A673 (cell line): Measurements from ENCODE around the gene C13orf42. TPM values are rescaled to one million over a fixed set of nuclear protein-coding genes. Genes with fewer than 3 reads are reported as not detected.

Experiments
- BruUV-seq: library from RNA; stranded (reverse); fragments of 400-500 nt; replicated peaks from 2 replicates; lab custom pipeline; 2021; lab: Mats Ljungman, UMichigan
- CTCF ChIA-PET: fragments of 300-600 bp; sonication (Branson Sonifier 250); formaldehyde crosslinking; loops from one replicate; lab custom pipeline; 2022; ENCODE audit warnings: antibody characterized with exemption; lab: Charles Lee
- POLR2A ChIA-PET: fragments of 300-600 bp; sonication (Branson Sonifier 250); formaldehyde crosslinking; loops from one replicate; lab custom pipeline; 2022; ENCODE audit warnings: antibody characterized with exemption; ENCODE audit not compliant: low non-redundant PET; lab: Charles Lee
- DNase-seq: peaks from one replicate; pipeline ENCODE4 v3.0.0-alpha.2; 2015; ENCODE audit warnings: low spot score
- H3K27ac ChIP-seq: fragments of 200-600 bp; sonication (generic); 2 replicates; pipeline ENCODE4 v1.5.1; 2016; ENCODE audit warnings: mixed run types, low read depth, mild to moderate bottlenecking, mixed read lengths, antibody characterized with exemption, low read length; ENCODE audit not compliant: poor library complexity, severe bottlenecking
- H3K27me3 ChIP-seq: fragments of 200-600 bp; sonication (generic); replicated peaks from 2 replicates; pipeline ENCODE4 v1.6.1; 2017; ENCODE audit warnings: mixed run types, low read depth, mild to moderate bottlenecking, mixed read lengths, antibody characterized with exemption, low read length; ENCODE audit not compliant: insufficient read depth, poor library complexity
- H3K36me3 ChIP-seq: fragments of 200-600 bp; sonication (generic); 2 replicates; pipeline ENCODE4 v1.6.1; 2016; ENCODE audit warnings: mixed run types, mild to moderate bottlenecking, mixed read lengths, antibody characterized with exemption, low read length; ENCODE audit not compliant: insufficient read depth, poor library complexity, severe bottlenecking
- H3K4me1 ChIP-seq: fragments of 200-600 bp; sonication (generic); 2 replicates; pipeline ENCODE4 v1.6.1; 2017; ENCODE audit warnings: mixed run types, mild to moderate bottlenecking, mixed read lengths, antibody characterized with exemption, low read length; ENCODE audit not compliant: insufficient read depth, poor library complexity, severe bottlenecking
- H3K4me3 ChIP-seq: fragments of 200-600 bp; sonication (generic); 2 replicates; pipeline ENCODE4 v1.5.1; 2016; ENCODE audit warnings: low read depth, mixed run types, mild to moderate bottlenecking, mixed read lengths, low read length; ENCODE audit not compliant: poor library complexity, severe bottlenecking
- H3K9me3 ChIP-seq: fragments of 200-600 bp; sonication (generic); 2 replicates; pipeline ENCODE4 v1.6.1; 2016; ENCODE audit warnings: mixed run types, low read depth, mild to moderate bottlenecking, mixed read lengths, antibody characterized with exemption, low read length; ENCODE audit not compliant: poor library complexity, severe bottlenecking
- EZH2 ChIP-seq: fragments of 200-600 bp; sonication (generic); IDR thresholded peaks from 2 replicates; pipeline ENCODE4 v1.6.1; 2017; ENCODE audit warnings: borderline replicate concordance, low read depth, mild to moderate bottlenecking, mixed read lengths, antibody characterized with exemption, low read length; ENCODE audit not compliant: poor library complexity, severe bottlenecking
- intact Hi-C: fragments of 100-400 bp; cut with micrococcal nuclease; formaldehyde crosslinking; loops from one replicate; pipeline ENCODE4 v1.10.0; 2022; ENCODE audit not compliant: unreplicated experiment
- total RNA-seq: library from RNA; stranded (reverse); gene quantifications from 2 replicates; pipeline ENCODE4 v1.2.3, GENCODE V29; 2021
- TF ChIP-seq, protein P1 (sequence below): fragments of 300-800, 200-600 bp; sonication (generic); conservative IDR thresholded peaks from 2 replicates; pipeline ENCODE4 v1.5.1; 2017; ENCODE audit warnings: low read depth, mild to moderate bottlenecking, antibody characterized with exemption, low read length, moderate library complexity, mixed read lengths

Gene C13orf42
- total RNA-seq, 1 experiment from 2014 or later, result not detected

DNA sequence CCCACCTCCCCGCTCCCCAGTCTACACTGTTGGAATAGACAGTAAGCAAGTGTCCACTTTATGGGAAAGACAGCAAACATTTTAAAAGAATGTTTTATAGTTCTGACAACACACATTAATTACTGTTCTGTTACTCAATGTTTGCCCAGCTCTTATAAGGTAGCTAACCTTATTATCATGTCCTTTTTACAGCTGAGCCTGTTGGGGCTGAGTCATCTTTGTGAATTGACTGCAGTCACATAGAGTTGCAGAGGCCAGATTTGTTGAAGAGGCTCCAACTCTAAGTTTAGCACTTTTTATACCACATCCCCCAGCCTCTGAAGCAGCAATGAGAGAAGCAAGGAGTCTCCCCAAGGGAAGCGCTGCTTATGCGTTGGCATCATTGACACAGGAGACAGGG lies 76.2 kb downstream of the C13orf42 start:
- no peak for TF ChIP-seq EZH2
- TF ChIP-seq, protein P1, sequence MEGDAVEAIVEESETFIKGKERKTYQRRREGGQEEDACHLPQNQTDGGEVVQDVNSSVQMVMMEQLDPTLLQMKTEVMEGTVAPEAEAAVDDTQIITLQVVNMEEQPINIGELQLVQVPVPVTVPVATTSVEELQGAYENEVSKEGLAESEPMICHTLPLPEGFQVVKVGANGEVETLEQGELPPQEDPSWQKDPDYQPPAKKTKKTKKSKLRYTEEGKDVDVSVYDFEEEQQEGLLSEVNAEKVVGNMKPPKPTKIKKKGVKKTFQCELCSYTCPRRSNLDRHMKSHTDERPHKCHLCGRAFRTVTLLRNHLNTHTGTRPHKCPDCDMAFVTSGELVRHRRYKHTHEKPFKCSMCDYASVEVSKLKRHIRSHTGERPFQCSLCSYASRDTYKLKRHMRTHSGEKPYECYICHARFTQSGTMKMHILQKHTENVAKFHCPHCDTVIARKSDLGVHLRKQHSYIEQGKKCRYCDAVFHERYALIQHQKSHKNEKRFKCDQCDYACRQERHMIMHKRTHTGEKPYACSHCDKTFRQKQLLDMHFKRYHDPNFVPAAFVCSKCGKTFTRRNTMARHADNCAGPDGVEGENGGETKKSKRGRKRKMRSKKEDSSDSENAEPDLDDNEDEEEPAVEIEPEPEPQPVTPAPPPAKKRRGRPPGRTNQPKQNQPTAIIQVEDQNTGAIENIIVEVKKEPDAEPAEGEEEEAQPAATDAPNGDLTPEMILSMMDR, result no peak
- intact Hi-C loops, result no loop called here
- CTCF ChIA-PET, result no interaction called here

GRCh38 chr13:51033421-51034185 lies 77.5 kb downstream of the C13orf42 start:
- no peaks in the 10 kb centered on the region for H3K4me1 ChIP-seq
- BruUV-seq, result no TSS peak
- CTCF ChIA-PET, result no interaction called here
- H3K27ac ChIP-seq, result no peak overlapping the region
- H3K9me3 ChIP-seq, result no peaks in the 10 kb centered on the region
- intact Hi-C loops, result no loop called here
- POLR2A ChIA-PET, result no interaction called here
- DNase-seq, result no peak
- no peak for TF ChIP-seq EZH2
- TF ChIP-seq, protein P1, result no peak
- no peak overlapping the region for H3K4me3 ChIP-seq
- H3K27me3 ChIP-seq, result no peaks in the 10 kb centered on the region
- no peaks in the 10 kb centered on the region for H3K36me3 ChIP-seq

More for the DNA sequence above, 76.2 kb downstream of the C13orf42 start:
- no TSS peak for BruUV-seq
- DNase-seq, result no peak
- Histone ChIP-seq H3K4me3 (no peak overlapping the region), H3K4me1 (no peaks in the 10 kb centered on the region), H3K9me3 (no peaks in the 10 kb centered on the region), H3K27me3 (no peaks in the 10 kb centered on the region), H3K36me3 (no peaks in the 10 kb centered on the region), H3K27ac (no peak overlapping the region)
- POLR2A ChIA-PET, result no interaction called here

- intact Hi-C loops, result no loop called here
- no peak for TF ChIP-seq EZH2
- TF ChIP-seq, protein P1, result no peak
- Histone ChIP-seq H3K27me3 (no peaks in the 10 kb centered on the region), H3K36me3 (no peaks in the 10 kb centered on the region), H3K9me3 (no peaks in the 10 kb centered on the region), H3K4me1 (no peaks in the 10 kb centered on the region), H3K27ac (no peak overlapping the region), H3K4me3 (no peak overlapping the region)
- no TSS peak for BruUV-seq
- ChIA-PET POLR2A (no interaction called here), CTCF (no interaction called here)
- no peak for DNase-seq
Observed at GRCh38 chr13:51032831-51033230, 78.2 kb downstream of the C13orf42 start.

Other genes starting within 250 kb of the C13orf42 start
- gene RNASEH2B, start 201.5 kb downstream of the C13orf42 start, total RNA-seq, result 74.1 and 80.7 TPM in 2 replicates
- 2.1 and 2.2 TPM in 2 replicates for gene FAM124A, start 111.1 kb upstream of the C13orf42 start, total RNA-seq
- not detected in 2 replicates for gene SERPINE3, start 228.4 kb upstream of the C13orf42 start, total RNA-seq